CD4-positive, alpha-beta T cell treated with Interleukin-21 for 1 hour (primary cell): ENCODE data around the gene IFITM10.
A peak's percentile ranks its signal among the peaks of the same experiment; 100 is the strongest.
"Not testable (repeated sequence)": the region's sequence is repeated elsewhere in the genome, so short reads cannot be mapped to it uniquely, and the experiment has no call there.

Experiments used
- DNase-seq: peaks from one replicate; pipeline ENCODE4 v3.0.0-alpha.2; 2020

Gene IFITM10

DNA sequence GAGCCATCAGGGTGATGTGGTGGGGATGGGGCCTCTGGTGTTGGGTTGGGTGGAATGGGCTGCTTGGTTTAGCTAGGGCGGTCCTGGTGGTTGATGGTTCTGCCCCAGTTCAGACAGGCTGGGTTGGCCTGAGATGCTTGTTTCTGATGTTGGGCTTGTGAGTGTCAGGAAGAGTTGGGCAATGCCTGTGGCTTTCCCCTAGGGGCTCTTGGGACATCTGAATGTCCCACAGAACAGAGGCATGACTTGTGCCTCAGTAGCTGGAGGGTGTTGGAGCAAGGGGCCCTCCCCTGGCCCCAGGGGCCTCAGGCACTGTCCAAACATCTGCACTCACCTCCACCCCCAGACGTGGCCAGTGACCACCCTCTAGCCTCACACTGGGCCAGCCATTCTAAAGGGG is 27.3 kb upstream of the IFITM10 start:
- no peak for DNase-seq

DNA sequence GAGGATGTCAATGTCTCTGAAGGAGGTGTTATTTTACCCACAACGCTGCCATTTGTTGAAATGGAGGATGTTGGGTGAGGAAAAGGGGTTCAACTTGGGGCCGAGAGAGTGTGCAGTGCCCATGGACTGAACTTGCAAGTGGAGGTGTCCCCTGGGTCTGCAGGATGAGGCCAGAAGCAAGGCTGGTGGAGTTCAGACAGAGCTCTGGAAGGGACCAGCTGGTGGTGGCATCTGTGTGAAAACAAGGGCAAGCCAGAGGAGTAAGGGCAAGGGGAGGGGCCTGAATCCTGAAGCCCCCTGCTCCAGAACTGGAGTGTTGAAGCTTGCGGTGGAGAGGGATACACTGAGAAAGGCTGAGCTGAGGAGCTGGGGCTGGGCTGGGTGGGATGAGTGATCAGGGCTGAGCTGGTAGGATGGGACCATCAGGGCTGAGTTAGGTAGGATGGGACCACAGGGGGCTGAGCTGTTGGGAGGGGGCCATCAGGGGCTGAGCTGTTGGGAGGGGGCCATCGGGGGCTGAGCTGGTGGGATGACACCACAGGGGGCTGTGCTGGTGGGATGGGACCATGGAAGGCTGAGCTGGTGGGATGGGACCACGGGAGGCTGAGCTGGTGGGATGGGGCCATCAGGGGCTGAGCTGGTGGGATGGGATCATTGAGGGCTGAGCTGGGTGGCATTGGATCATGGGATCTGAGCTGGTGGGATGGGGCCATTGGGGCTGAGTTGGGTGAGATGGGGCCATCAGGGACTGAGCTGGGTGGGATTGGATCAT is 26.7 kb upstream of the IFITM10 start:
- no peak for DNase-seq

DNA sequence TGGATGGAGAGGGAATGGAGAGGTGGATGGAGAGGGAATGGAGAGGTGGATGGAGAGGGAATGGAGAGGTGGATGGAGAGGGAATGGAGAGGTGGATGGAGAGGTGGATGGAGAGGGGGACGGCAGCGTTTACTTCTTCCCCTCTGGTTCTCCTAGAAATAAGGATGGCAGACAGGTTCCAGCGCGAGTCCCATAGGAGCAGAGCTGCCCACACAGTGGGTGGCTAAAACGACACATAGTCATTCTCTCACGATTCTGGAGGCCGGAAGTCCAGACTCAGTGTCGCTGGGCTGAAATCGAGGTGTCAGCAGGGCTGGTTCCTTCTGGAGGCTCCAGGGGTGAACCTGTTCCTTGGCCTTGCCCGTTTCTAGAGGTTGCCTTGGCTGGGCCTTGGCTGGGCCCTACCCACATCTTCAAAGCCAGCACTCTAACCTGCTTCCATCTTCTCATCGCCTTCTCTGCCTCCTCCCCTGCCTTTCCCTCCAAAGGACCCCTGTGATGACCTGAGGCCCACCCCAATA is 26.0 kb upstream of the IFITM10 start:
- DNase-seq, result no peak

DNA sequence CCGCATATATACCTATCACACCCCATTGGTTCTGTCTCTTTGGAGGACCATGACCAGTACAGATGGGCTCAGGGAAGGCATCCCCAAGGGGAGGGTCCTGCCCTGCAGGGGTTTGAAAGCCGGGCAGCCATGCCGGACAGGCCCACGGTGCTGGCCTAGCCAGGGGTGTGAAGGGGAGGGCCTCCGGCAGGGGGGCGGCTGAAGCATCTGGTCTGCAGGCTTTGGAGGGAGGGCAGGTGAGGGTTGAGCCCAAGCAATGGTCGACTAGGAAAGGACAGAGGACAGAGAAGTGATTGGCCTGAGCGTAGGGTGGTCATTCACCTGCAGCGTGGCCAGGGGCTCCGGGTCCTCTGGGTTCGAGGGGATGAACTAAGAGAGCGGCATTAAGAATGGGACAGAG is 24.5 kb upstream of the IFITM10 start:
- DNase-seq, result no peak

DNA sequence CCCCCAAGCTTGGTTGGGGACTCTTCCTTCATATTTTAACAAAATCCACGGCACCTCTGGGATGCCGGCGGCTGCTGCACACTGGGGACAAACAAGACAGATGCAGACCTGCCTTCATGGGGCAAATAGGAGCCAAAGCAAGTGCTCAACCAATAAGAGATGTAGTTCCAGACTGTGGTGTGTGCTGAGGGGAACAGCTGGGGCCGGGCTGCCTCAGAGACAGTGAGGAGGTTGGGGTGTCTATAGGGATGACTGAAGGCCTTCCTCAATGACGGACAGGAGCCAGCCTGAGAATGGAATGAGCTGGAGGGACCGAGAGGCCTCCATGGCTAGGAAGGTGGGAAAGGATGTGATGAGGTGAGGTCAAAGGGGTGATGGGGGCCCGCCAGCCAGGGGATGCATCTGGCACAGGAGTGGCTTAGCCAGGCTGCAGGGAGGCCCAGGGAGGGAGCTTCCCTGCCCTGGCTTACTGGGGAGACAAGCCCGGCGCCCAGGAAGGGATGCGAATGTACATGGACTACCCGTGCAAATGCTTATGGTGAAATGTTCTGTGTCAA is 23.7 kb upstream of the IFITM10 start:
- no peak for DNase-seq

DNA sequence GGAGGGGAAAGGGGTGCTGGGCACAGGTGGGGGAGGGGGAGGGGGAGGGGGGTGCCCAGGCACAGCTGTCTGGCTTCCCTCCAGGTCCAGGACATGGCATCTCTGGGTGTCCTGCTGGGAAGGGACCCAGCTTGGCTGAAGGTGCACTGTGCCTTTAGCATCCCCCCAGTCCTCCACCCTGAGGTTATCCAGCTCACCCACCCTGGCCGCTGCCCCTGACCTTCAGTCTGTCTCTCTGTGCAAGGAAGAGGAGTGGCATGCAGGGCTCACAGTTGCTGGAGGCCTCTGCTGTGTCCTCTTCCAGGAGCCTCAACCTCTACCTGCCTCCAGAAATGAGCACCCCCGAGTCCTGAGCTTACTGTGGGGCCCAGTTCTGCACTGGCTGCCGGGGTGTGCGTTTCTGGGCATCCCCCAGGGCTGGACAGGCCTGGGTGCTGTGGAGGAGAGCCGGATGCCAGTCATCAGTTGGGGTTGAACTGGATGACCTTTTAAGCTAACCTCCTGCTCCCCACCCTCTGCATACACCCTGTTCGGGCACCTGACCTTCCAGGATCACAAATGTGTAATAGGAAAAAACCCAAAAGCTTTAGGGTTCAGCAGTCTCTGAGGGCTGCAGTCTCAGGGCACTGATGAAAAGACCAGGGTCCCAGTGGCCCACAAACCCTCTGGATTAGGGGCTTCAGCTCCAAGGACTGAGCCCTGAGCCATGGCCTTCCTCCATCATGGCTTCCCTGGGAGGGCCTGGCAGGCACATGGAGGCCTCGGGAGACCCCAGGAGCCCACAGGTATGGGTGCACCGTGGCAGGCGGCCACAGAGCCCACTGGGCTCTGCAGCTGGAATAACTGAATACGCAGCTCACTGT is 23.0 kb upstream of the IFITM10 start:
- no peak for DNase-seq

DNA sequence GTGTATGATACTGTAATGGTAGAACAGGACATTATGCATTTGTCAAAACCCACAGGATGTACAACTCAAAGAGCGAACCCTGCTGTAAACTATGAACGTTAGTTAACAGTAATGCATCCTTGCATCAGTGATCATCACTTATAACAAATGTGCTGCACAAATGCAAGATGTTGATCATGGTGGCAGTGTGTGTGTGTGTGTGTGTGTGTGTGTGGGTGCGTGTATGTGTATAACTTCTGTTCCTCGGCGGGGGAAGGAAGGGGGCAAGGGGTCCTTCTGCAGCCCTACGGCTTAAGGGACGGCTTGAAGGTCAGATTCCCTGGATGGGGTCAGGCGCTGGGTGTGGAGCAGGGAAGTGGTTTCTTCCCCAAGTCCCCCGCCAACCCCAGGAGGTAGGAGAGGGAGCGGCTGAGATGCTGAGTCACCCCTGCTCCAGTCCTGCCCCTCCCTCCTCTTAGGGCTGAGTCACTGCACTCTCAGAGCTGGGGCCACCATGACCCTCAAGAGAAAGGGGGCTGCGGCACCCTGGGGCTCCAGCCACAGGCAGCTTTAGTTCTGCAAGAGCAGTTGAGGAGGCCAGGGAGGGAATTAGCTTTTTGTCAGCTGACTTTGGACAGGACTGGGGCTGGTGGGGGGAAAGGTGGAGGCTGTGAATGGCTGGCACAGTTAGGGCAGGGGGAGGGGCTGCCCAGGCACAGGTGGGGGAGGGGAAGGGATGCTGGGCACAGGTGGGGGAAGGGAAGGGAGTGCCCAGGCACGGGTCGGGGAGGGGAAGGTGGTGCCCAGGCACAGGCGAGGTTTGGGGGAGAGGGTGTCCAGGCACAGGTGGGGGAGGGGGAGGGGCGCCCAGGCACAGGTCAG is 22.1 kb upstream of the IFITM10 start:
- peak; percentile 44 for DNase-seq

DNA sequence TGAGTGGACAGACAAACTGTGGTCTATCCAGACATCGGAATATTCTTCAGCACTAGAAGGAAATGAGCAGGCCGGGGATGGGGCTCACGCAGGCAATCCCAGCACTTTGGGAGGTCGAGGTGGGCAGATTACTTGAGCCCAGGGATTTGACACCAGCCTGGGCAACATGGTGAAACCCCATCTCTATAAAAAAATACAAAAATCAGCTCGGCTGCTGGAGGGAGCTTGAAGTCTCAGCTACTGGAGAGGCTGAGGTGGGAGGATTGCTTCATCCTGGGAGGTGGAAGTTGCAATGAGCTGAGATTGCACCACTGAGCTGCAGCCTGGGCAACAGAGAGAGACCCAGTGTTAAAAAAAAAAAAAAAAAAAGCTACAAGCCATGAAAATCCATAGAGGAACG is 21.3 kb upstream of the IFITM10 start:
- no peak for DNase-seq

DNA sequence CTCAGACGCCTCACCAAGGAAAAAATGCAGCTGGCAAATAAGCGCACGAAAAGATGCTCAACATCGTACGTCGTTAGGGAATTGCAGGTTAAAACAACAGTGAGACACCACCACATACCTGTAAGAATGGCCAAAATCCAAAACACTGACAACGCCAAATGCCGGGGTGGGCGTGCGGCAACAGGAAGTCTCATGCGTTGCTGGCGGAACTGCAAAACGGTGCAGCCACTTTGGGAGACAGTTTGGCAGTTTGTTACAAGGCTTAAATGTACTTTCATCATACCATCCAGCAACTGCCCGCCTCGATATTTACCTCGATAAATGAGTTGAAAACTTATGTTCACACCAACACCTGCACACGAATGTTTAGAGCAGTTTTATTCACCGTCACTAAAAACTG is 20.9 kb upstream of the IFITM10 start:
- DNase-seq, result no peak

DNA sequence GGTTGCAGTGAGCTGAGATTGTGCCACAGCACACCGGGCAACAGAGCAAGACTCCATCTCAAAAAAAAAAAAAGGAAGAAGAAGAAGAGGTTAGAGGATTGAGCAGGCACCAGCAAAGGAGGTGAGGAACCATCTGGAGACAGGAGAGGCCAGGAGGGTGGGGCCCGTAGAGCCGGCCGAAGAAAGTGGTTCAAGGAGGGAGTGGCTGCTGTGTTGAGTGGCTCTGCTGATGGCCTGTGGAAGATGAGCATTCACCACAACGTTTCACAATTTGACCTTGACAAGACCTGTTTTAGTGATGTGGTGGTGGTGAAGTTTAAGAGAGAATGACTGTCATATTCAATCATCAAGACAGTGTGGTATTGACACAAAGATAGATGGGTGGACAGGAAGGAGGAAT is 20.1 kb upstream of the IFITM10 start:
- DNase-seq, result no peak

DNA sequence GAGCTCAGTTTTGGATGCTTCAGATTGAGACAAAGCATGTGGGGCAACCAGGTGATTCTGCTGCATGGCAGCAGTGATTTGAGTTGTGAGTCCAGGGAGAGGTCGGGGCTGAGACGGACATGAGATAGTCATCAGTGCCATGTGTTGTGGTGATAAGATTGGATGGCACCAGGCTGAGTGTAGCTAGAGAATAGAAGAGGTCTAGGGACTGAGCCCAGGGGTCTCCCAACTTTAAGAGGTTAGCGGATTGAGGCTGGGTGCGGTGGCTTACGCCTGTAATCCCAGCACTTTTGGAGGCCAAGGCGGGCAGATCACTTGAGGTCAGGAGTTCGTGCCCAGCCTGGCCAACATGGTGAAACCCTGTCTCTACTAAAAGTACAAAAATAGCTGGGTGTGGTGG is 19.7 kb upstream of the IFITM10 start:
- DNase-seq, result no peak

DNA sequence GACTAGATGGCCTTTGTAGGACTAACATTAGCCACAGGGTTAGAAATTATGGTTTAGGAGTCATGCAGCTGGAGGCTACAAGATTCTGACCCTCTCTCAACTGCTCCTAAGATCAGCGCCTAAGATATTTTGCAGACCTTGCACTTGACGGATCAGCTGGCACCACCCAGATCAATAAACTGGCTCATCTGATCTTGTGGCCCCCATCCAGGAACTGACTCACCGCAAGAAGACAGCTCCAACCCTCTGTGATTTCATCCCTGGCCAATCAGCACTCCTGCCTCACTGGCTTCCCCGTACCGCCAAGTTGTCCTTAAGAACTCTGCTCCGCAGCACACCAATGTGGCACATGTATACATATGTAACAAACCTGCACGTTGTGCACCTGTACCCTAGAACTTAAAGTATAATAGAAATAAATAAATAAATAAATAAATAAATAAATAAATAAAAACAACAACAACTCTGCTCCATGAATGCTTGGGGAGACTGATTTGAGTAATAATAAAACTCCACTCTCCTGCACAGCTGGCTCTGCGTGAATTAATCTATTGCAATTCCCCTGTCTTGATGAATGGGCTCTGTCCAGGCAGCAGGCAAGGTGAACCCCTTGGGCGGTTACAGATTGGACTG is 19.0 kb upstream of the IFITM10 start:
- DNase-seq, result not testable (repeated sequence)

DNA sequence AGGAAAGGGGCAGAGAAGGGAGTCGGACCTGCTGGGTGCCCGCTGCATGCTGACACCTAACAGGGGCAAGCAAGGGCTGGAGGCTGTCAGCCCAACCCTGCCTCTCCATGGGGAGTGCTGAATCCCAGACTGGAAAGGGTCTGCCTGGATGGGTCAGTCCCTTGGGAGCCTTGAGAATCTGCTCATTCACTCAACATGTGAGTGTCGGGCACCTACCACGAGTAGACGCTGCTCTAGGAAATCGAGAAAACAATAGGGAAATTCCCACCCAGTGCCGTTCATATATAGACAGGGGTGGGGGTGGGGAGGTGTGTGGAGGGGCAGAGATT is 17.7 kb upstream of the IFITM10 start:
- DNase-seq, result no peak

DNA sequence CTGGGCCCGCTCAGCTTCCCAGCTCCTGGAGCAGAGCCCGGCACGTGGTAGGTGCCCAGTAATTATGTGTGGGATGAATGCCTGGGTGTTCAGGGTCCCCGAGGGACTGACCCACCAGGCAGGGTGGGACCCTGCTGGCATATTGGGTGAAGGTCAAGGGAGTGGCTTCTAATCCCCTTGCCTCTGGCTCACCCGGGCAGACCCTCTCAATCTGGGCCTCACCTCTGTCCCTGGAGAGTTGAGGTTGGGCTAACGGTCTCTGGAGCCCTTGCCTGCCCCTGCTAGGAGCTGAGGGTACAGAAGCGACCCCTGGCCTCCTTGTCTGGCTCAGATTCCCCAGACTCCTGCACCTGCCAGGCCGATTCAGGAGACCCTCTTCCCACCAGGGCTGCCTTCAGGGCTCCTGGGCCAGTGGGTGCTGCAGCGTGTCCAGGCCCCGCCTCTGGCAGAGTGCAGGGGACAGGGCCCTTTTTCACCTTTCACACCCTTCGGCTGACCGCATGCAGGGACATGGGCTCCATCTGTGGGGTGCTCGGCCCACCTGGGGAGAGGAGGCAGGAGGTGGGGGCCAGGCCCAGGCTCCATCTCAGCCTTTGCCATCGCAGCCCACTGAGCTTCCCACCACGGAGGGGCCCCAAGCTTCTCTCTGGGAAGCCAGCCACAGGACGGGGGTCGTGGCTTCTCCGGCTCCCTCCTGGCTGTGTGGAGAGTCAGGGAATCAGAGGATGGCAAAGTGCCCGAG is 17.2 kb upstream of the IFITM10 start:
- no peak for DNase-seq

DNA sequence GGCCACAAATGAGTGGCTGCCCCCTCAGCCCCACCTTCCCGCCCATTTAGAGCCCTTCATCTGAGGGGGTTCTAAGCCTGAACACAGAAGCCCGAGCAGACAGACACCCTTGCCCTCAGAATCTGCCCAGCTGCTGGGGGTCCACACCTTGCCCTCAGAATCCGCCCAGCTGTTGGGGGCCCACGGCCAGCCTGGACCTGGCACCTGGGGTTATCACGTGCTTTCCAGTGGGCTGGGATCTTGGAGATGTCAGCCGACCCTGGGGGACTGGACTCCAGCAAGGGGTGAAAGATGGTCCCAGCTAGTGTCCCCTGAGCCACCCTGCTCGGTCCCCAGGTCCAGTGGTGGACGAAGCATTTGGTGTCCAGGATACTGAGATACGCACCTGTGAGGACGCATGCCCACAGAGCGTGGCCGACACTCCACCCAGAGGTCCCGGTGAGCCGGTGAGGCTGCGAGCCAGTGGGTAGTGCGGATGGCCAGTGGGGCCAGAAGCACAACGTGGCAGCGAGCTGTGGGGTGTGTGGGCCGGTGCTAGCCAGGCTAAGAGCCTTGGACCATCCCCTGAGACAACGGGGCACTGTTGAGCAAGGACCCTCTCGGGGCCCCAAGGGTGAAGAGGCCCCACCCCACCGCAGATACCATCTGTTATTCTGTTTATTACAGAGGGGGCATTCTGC is 16.5 kb upstream of the IFITM10 start:
- no peak for DNase-seq

DNA sequence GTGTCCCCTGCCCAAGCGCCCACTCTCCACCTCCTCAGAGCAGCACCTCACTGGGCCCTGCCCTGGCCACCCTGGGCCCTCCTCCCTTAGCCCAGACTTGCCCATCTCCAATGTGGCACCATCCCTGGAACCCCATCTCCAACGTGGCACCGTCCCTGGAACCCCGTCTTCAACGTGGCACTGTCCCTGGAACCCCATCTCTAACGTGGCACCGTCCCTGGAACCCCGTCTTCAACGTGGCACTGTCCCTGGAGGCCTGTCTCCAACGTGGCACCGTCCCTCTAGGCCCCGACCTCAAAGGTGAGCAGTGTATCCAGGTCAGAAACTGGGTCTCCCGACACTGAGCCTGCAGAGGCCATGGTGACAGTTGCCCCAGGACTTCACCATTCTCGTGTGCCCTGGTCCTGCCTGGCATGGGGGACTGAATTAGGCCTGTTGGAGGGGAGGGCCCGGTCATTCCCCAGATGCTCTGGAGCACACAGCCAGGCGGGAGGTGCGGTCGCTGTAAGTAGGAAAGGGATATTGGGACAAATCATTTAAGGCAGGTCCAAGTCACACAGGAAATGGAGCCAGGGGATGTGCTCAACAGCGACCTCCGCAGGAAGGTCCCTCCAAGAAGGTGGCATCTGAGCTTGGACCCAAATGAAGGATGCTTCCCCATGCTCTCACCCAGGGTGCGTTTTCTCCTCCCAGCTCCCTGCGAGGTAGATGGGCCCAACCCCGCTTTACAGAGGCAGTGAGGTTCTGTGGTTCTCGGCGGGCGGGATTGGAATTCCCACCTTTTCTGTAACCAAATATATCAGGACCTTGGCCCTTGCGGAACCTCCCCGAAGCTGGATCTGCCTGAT is 15.7 kb upstream of the IFITM10 start:
- DNase-seq, result no peak

DNA sequence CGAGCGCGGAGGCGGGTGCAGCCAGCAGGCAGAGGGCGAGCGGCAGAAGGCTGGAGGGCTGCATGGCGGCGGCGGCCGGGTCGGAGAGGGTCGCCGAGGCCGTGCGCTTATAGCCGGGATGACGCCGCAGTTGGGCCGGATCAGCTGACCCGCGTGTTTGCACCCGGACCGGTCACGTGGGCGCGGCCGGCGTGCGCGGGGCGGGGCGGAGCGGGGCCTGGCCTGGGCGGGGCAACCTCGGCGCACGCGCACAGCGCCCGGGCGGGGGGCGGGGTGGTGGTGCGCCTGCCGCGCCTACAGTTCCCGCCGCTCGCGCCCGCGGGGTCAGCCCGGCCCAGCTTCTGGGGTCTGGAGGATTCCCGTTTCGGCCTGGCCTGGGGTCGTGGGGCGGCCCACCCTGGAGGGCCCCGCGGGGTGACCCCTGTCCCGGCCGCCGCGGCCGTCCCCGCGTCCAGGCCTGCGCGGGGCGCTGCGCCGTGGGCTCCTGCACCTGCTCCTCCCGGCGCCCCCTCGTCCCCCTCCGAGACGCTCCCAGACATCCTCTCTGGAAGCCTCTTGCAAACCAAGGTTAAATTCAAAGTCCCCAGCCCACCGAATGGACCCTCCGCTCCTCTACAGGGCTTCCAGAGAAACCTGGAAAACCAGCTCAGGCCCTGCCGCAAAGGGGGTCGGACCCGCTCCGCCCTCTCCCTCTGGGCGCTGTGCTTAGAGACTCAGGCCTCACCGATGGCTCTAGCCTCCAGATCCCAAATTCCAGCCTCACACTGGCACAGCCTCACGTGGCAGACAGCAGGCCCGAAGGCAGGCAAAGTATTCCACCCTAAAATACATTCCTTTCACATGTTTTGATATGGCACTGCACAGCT is 13.6 kb upstream of the IFITM10 start, which contains the start of gene CTSD:
Gene CTSD, minus strand, starts transcription at position 132 of the 866 bp plus-strand sequence. Its CDS starts 68 bp downstream, at position 64.
- peak; percentile 87 for DNase-seq

DNA sequence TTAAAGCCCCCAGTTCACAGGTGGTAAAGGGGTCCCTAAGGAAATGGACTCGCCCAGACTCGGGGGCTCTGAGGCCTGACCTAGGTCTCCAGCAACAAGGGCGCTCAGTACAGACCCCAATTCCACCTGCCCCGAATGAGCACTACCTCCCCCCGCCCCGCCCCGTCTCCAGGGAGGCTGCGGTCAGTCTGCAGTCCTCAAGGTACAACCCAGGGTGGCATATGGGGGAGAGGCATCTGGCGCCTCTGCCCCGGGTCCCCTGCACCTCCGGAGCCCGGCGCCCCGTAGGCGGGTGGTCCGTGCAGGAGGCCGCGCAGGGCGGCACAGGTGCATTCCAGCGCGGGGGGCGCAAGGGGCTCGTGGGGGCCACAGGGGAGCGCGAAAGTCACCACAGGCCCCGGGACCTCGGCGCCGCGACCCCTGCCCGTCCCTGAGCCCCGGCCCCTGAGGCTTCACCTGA is 13.0 kb upstream of the IFITM10 start:
- no peak for DNase-seq
